OCI-LY1 (cell line): ENCODE measurements around the gene NOXA1.

ENCODE experiments used
- CTCF ChIP-seq: fragments of 200-600 bp; sonication (generic), shearing (Covaris generic); IDR thresholded peaks from 2 replicates; pipeline ENCODE4 v1.5.1; 2017; ENCODE audit warnings: mild to moderate bottlenecking, antibody characterized with exemption, low read length, moderate library complexity, mixed read lengths
- EZH2 ChIP-seq: fragments of 200-600 bp; sonication (generic), shearing (Covaris generic); IDR thresholded peaks from 2 replicates; pipeline ENCODE4 v1.8.0; 2017; ENCODE audit warnings: borderline replicate concordance, mixed run types, mild to moderate bottlenecking, antibody characterized with exemption, low read length, moderate library complexity, mixed read lengths

- TF ChIP-seq CTCF (no peak), EZH2 (no peak)
Observed at GRCh38 chr9:137429974-137430722, 7.0 kb downstream of the NOXA1 start.
